ENCODE measurements around the gene TLE2. TPM values are rescaled to one million over a fixed set of nuclear protein-coding genes. Genes with fewer than 3 reads are reported as not detected.

Gene TLE2
- total and polyA plus RNA-seq, 4 experiments from 2014 or later: 5.5 to 23.1 (median 14.0) TPM

- DNase-seq: no peak
- H3K36me3 ChIP-seq (ENCODE audit: insufficient read depth, low read length): no peaks in the 10 kb centered on the region
- peak overlapping the region in 4 of 7 donors; percentile 76 to 99 (median 98) for H3K27ac Mint-ChIP-seq
- no peaks in the 10 kb centered on the region for H3K27me3 ChIP-seq (ENCODE audit: insufficient read depth, low read length)
- intact Hi-C loops (cut with micrococcal nuclease): loop anchor here (10.0 kb wide), 1 partner anchor 220 kb away; the partner anchor contains the start of gene ZNF554
- H3K27me3 Mint-ChIP-seq: peaks cover 0 to 3% of the 10 kb centered on the region in 2 donors
- peaks cover 0 to 5% of the 10 kb centered on the region in 2 donors for H3K36me3 Mint-ChIP-seq
- CTCF ChIA-PET (ENCODE audit: partially characterized antibody): no interaction called here
- H3K9me3 Mint-ChIP-seq: peaks cover 0 to 5% (median 0%) of the 10 kb centered on the region in 8 donors
- H3K27ac ChIP-seq (ENCODE audit: low read depth, low read length): no peak overlapping the region
- peaks cover 26% of the 10 kb centered on the region for H3K4me1 ChIP-seq (ENCODE audit: insufficient read depth, low read length)
- peaks cover 18 to 44% (median 27%) of the 10 kb centered on the region in 4 donors for H3K4me1 Mint-ChIP-seq
- POLR2A ChIA-PET (ENCODE audit: partially characterized antibody): interaction anchor here (3.1 to 15.6 kb wide), 3 partner anchors 23 to 151 kb away, joined by 14 to 555 read pairs (median 17); partner anchors contain the start of genes NCLN and TLE5
- no peak overlapping the region for H3K4me3 ChIP-seq (ENCODE audit: low read length in 2 of 2)
- no peaks in the 10 kb centered on the region for H3K9me3 ChIP-seq (ENCODE audit: control insufficient read depth in 1 of 2, low read length in 2 of 2)
- peak overlapping the region; percentile 55 to 96 (median 90) for H3K4me3 Mint-ChIP-seq
Measured at GRCh38 chr19:3034406-3034655, 5.3 kb upstream of the TLE2 start.

- Histone ChIP-seq H3K36me3 (ENCODE audit: insufficient read depth, low read length) (no peaks in the 10 kb centered on the region), H3K4me3 (ENCODE audit: low read length in 2 of 2) (no peak overlapping the region), H3K27me3 (ENCODE audit: insufficient read depth, low read length) (no peaks in the 10 kb centered on the region), H3K4me1 (ENCODE audit: insufficient read depth, low read length) (peaks cover 26% of the 10 kb centered on the region), H3K9me3 (ENCODE audit: control insufficient read depth in 1 of 2, low read length in 2 of 2) (no peaks in the 10 kb centered on the region), H3K27ac (ENCODE audit: low read depth, low read length) (no peak overlapping the region)
- peaks cover 0 to 5% (median 0%) of the 10 kb centered on the region in 8 donors for H3K9me3 Mint-ChIP-seq
- intact Hi-C loops (cut with micrococcal nuclease): loop anchor here (10.0 kb wide), 1 partner anchor 219 kb away; the partner anchor contains the start of gene ZNF554
- H3K27ac Mint-ChIP-seq: peak overlapping the region in 4 of 7 donors; percentile 64 to 99 (median 87)
- peaks cover 0 to 3% of the 10 kb centered on the region in 2 donors for H3K27me3 Mint-ChIP-seq
- DNase-seq: no peak
- H3K4me1 Mint-ChIP-seq: peaks cover 18 to 43% (median 25%) of the 10 kb centered on the region in 4 donors
- CTCF ChIA-PET (ENCODE audit: partially characterized antibody): no interaction called here
- H3K4me3 Mint-ChIP-seq: peak overlapping the region in 7 of 8 donors; percentile 5 to 93 (median 59)
- POLR2A ChIA-PET (ENCODE audit: partially characterized antibody): interaction anchor here (15.6 kb wide), 1 partner anchor 23 kb away, joined by 555 read pairs; the partner anchor contains the start of gene TLE5
- H3K36me3 Mint-ChIP-seq: peaks cover 0 to 5% of the 10 kb centered on the region in 2 donors
Measured at GRCh38 chr19:3033595-3034405, 4.7 kb upstream of the TLE2 start.

DNA sequence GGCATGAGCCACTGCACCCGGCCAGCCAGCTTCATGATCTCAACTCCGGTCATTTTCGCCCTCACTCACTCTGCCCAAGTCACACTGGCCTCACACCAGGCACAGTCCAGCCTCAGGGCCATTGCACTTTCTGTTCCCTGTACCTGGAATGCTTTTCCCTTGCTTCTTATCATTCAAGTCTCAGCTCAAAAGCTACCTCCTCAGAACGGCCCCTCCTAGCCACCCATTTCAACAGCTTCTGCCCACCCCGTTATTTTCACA lies 2.5 kb upstream of the TLE2 start:
- DNase-seq: no peak
- ChIA-PET POLR2A (ENCODE audit: partially characterized antibody) (interaction anchor here (1.0 to 2.4 kb wide), 3 partner anchors 21 to 29 kb away, joined by 3 to 13 read pairs (median 12); no protein-coding TSS in a partner anchor), CTCF (ENCODE audit: partially characterized antibody) (no interaction called here)
- Mint-ChIP-seq H3K36me3 (peaks cover 0 to 5% of the 10 kb centered on the region in 2 donors), H3K4me1 (peaks cover 21 to 46% (median 33%) of the 10 kb centered on the region in 4 donors), H3K27ac (peak overlapping the region in 2 of 7 donors; percentile 65 to 84), H3K27me3 (peaks cover 0 to 3% of the 10 kb centered on the region in 2 donors), H3K9me3 (peaks cover 0 to 5% (median 0%) of the 10 kb centered on the region in 8 donors), H3K4me3 (peak overlapping the region in 3 of 8 donors; percentile 1 to 66 (median 61))
- Histone ChIP-seq H3K27me3 (ENCODE audit: insufficient read depth, low read length) (no peaks in the 10 kb centered on the region), H3K4me1 (ENCODE audit: insufficient read depth, low read length) (peaks cover 29% of the 10 kb centered on the region), H3K36me3 (ENCODE audit: insufficient read depth, low read length) (no peaks in the 10 kb centered on the region), H3K4me3 (ENCODE audit: low read length in 2 of 2) (no peak overlapping the region), H3K27ac (ENCODE audit: low read depth, low read length) (no peak overlapping the region), H3K9me3 (ENCODE audit: control insufficient read depth in 1 of 2, low read length in 2 of 2) (no peaks in the 10 kb centered on the region)
- intact Hi-C loops (cut with micrococcal nuclease): loop anchor here (10.0 kb wide), 1 partner anchor 217 kb away; the partner anchor contains the start of gene ZNF554

DNA sequence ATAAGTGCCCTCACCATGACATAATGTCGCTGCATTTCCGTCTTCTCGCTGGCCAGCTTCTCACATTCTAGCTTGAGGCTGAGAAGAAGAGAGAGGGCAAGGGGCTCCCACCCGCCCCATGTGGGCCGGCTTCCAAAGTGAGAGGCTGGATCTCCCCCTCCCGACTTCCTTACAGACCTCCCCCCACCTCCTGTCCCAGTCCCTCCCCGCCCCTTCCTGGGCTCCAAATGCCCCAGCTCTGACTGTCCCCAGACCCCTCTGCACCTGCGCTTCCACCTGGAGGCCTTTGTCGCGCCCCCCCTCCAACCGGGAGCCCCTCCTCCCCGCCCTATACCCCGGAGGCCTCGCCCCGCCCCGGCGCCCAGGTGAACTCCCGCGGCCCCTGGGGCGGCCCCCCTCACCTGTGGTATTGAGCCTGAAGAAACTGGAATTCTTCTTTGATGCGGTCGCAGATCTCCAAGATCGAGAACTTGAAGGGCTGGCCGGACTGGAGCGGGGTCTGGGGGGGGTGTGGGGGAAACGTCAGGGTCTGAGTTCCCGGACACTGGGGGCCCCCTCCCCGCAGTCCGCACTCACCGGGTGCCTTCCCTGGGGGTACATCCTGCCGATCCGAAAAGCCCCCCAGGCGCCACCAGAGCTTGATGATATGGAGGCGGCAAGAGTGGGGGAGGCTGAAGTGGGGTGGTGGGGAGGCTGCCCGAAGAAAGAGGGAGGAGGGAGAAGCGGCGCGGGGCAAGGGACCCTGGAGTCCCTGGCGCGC lies 595 bp downstream of the TLE2 start:
- no peaks in the 10 kb centered on the region for H3K36me3 ChIP-seq (ENCODE audit: insufficient read depth, low read length)
- no peaks in the 10 kb centered on the region for H3K9me3 ChIP-seq (ENCODE audit: control insufficient read depth in 1 of 2, low read length in 2 of 2)
- DNase-seq: peak in 2 of 5 donors; percentile 14 to 55
- peak overlapping the region in 5 of 7 donors; percentile 30 to 43 (median 36) for H3K27ac Mint-ChIP-seq
- intact Hi-C loops (cut with micrococcal nuclease): no loop called here
- ChIA-PET CTCF (ENCODE audit: partially characterized antibody) (interaction anchor here (1.0 to 1.4 kb wide), 2 partner anchors 68 to 75 kb away, joined by 3 to 5 read pairs; no protein-coding TSS in a partner anchor), POLR2A (ENCODE audit: partially characterized antibody) (interaction anchor here (0.9 to 2.2 kb wide), 8 partner anchors 8 to 451 kb away, joined by 3 to 12 read pairs (median 4); partner anchors contain the start of genes TLE5 and TLE6)
- peak overlapping the region in 1 of 2 donors; percentile 41 for H3K4me3 ChIP-seq (ENCODE audit: low read length in 2 of 2)
- H3K27me3 ChIP-seq (ENCODE audit: insufficient read depth, low read length): no peaks in the 10 kb centered on the region
- H3K27ac ChIP-seq (ENCODE audit: low read depth, low read length): no peak overlapping the region
- H3K36me3 Mint-ChIP-seq: no peaks in the 10 kb centered on the region
- H3K27me3 Mint-ChIP-seq: no peaks in the 10 kb centered on the region
- H3K4me3 Mint-ChIP-seq: peak overlapping the region; percentile 64 to 85 (median 78)
- H3K9me3 Mint-ChIP-seq: no peaks in the 10 kb centered on the region
- peaks cover 23% of the 10 kb centered on the region for H3K4me1 ChIP-seq (ENCODE audit: insufficient read depth, low read length)
- H3K4me1 Mint-ChIP-seq: peaks cover 8 to 33% (median 22%) of the 10 kb centered on the region in 4 donors

DNA sequence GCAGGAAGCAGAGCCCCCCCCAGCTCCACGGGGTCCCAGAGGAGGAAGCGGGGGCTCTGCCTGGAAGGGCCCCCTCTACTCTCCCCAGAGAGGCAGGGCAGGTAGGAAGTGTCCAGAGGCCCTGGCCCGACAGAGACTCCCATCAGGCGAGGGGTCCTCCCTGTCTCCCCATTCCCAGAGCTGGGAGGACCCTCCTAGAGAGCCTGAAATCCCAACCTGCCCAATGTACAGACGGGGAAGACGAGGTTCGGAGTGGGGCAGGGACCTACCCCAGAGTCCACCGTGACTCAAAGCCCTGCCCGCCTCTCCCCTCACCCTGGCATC lies 1.1 kb downstream of the TLE2 start:
- Mint-ChIP-seq H3K27me3 (no peaks in the 10 kb centered on the region), H3K9me3 (no peaks in the 10 kb centered on the region), H3K4me1 (peaks cover 7 to 33% (median 21%) of the 10 kb centered on the region in 4 donors), H3K27ac (peak overlapping the region in 6 of 7 donors; percentile 30 to 78 (median 36)), H3K4me3 (peak overlapping the region in 6 of 8 donors; percentile 64 to 85 (median 78)), H3K36me3 (no peaks in the 10 kb centered on the region)
- H3K9me3 ChIP-seq (ENCODE audit: control insufficient read depth in 1 of 2, low read length in 2 of 2): no peaks in the 10 kb centered on the region
- H3K27me3 ChIP-seq (ENCODE audit: insufficient read depth, low read length): no peaks in the 10 kb centered on the region
- peaks cover 23% of the 10 kb centered on the region for H3K4me1 ChIP-seq (ENCODE audit: insufficient read depth, low read length)
- H3K4me3 ChIP-seq (ENCODE audit: low read length in 2 of 2): no peak overlapping the region
- CTCF ChIA-PET (ENCODE audit: partially characterized antibody): interaction anchor here (1.0 to 1.4 kb wide), 2 partner anchors 67 to 76 kb away, joined by 3 to 5 read pairs; no protein-coding TSS in a partner anchor
- intact Hi-C loops (cut with micrococcal nuclease): no loop called here
- H3K27ac ChIP-seq (ENCODE audit: low read depth, low read length): no peak overlapping the region
- no peaks in the 10 kb centered on the region for H3K36me3 ChIP-seq (ENCODE audit: insufficient read depth, low read length)
- DNase-seq: no peak
- POLR2A ChIA-PET (ENCODE audit: partially characterized antibody): interaction anchor here (0.9 to 2.2 kb wide), 8 partner anchors 9 to 451 kb away, joined by 3 to 12 read pairs (median 4); partner anchors contain the start of genes TLE5 and TLE6

- H3K4me1 Mint-ChIP-seq: peaks cover 7 to 37% (median 21%) of the 10 kb centered on the region in 4 donors
- H3K36me3 Mint-ChIP-seq: no peaks in the 10 kb centered on the region
- ChIA-PET POLR2A (ENCODE audit: partially characterized antibody) (interaction anchor here (0.8 to 2.2 kb wide), 8 partner anchors 9 to 50 kb away, joined by 3 to 12 read pairs (median 4); partner anchors contain the start of genes TLE5 and TLE6), CTCF (ENCODE audit: partially characterized antibody) (interaction anchor here (1.4 kb wide), 1 partner anchor 77 kb away, joined by 5 read pairs; no protein-coding TSS in a partner anchor)
- H3K4me3 ChIP-seq (ENCODE audit: low read length in 2 of 2): no peak overlapping the region
- peak overlapping the region in 3 of 7 donors; percentile 32 to 78 (median 33) for H3K27ac Mint-ChIP-seq
- H3K27me3 Mint-ChIP-seq: no peaks in the 10 kb centered on the region
- intact Hi-C loops (cut with micrococcal nuclease): no loop called here
- no peaks in the 10 kb centered on the region for H3K27me3 ChIP-seq (ENCODE audit: insufficient read depth, low read length)
- no peaks in the 10 kb centered on the region for H3K36me3 ChIP-seq (ENCODE audit: insufficient read depth, low read length)
- peaks cover 23% of the 10 kb centered on the region for H3K4me1 ChIP-seq (ENCODE audit: insufficient read depth, low read length)
- H3K4me3 Mint-ChIP-seq: peak overlapping the region in 4 of 8 donors; percentile 48 to 79 (median 57)
- H3K9me3 ChIP-seq (ENCODE audit: control insufficient read depth in 1 of 2, low read length in 2 of 2): no peaks in the 10 kb centered on the region
- no peaks in the 10 kb centered on the region for H3K9me3 Mint-ChIP-seq
- H3K27ac ChIP-seq (ENCODE audit: low read depth, low read length): no peak overlapping the region
- DNase-seq: no peak
Measured at GRCh38 chr19:3027292-3027691, 1.8 kb downstream of the TLE2 start.
